ENCODE data around the gene TXNRD3. TPM values are rescaled to one million over a fixed set of nuclear protein-coding genes. Genes with fewer than 3 reads are reported as not detected.

Gene TXNRD3
- polyA plus RNA-seq, 4 donors, result 17.7 to 20.9 (median 18.1) TPM

GRCh38 chr3:126672741-126673140 lies 17.8 kb upstream of the TXNRD3 start:
- no peak for DNase-seq (ENCODE audit: low read depth in 4 of 4, low spot score in 2 of 4)

- DNase-seq (ENCODE audit: low read depth in 4 of 4, low spot score in 2 of 4), result no peak
Observed at GRCh38 chr3:126672340-126672739, 17.4 kb upstream of the TXNRD3 start.

- no peak for DNase-seq (ENCODE audit: low read depth in 4 of 4, low spot score in 2 of 4)
Observed at GRCh38 chr3:126671521-126671920, 16.6 kb upstream of the TXNRD3 start.

GRCh38 chr3:126668450-126669401 lies 13.8 kb upstream of the TXNRD3 start:
- DNase-seq (ENCODE audit: low read depth in 4 of 4, low spot score in 2 of 4), result no peak

GRCh38 chr3:126667631-126668449 lies 12.9 kb upstream of the TXNRD3 start:
- no peak for DNase-seq (ENCODE audit: low read depth in 4 of 4, low spot score in 2 of 4)

GRCh38 chr3:126666658-126667528 lies 12.0 kb upstream of the TXNRD3 start:
- DNase-seq (ENCODE audit: low read depth in 4 of 4, low spot score in 2 of 4), result no peak

GRCh38 chr3:126665959-126666657 lies 11.2 kb upstream of the TXNRD3 start:
- no peak for DNase-seq (ENCODE audit: low read depth in 4 of 4, low spot score in 2 of 4)

GRCh38 chr3:126665221-126665936 lies 10.5 kb upstream of the TXNRD3 start:
- no peak for DNase-seq (ENCODE audit: low read depth in 4 of 4, low spot score in 2 of 4)

- no peak for DNase-seq (ENCODE audit: low read depth in 4 of 4, low spot score in 2 of 4)
Observed at GRCh38 chr3:126664591-126665214, 9.8 kb upstream of the TXNRD3 start.

GRCh38 chr3:126663750-126664149 lies 8.8 kb upstream of the TXNRD3 start:
- no peak for DNase-seq (ENCODE audit: low read depth in 4 of 4, low spot score in 2 of 4)

- no peak for DNase-seq (ENCODE audit: low read depth in 4 of 4, low spot score in 2 of 4)
Observed at GRCh38 chr3:126663257-126663656, 8.3 kb upstream of the TXNRD3 start.

- no peak for DNase-seq (ENCODE audit: low read depth in 4 of 4, low spot score in 2 of 4)
Observed at GRCh38 chr3:126661532-126662364, 6.8 kb upstream of the TXNRD3 start.

GRCh38 chr3:126659915-126660886 lies 5.3 kb upstream of the TXNRD3 start:
- no peak for DNase-seq (ENCODE audit: low read depth in 4 of 4, low spot score in 2 of 4)

- no peak for DNase-seq (ENCODE audit: low read depth in 4 of 4, low spot score in 2 of 4)
Observed at GRCh38 chr3:126658584-126658983, 3.7 kb upstream of the TXNRD3 start.

GRCh38 chr3:126657901-126658300 lies 3.0 kb upstream of the TXNRD3 start:
- DNase-seq (ENCODE audit: low read depth in 4 of 4, low spot score in 2 of 4), result no peak

GRCh38 chr3:126656371-126657134 lies 1.6 kb upstream of the TXNRD3 start:
- no peak for DNase-seq (ENCODE audit: low read depth in 4 of 4, low spot score in 2 of 4)
